Measurements from ENCODE around the gene ACKR3. TPM values are rescaled to one million over a fixed set of nuclear protein-coding genes. Genes with fewer than 3 reads are reported as not detected.

The ACKR3 gene
- total RNA-seq, 1 donor = 31.0 TPM

DNA sequence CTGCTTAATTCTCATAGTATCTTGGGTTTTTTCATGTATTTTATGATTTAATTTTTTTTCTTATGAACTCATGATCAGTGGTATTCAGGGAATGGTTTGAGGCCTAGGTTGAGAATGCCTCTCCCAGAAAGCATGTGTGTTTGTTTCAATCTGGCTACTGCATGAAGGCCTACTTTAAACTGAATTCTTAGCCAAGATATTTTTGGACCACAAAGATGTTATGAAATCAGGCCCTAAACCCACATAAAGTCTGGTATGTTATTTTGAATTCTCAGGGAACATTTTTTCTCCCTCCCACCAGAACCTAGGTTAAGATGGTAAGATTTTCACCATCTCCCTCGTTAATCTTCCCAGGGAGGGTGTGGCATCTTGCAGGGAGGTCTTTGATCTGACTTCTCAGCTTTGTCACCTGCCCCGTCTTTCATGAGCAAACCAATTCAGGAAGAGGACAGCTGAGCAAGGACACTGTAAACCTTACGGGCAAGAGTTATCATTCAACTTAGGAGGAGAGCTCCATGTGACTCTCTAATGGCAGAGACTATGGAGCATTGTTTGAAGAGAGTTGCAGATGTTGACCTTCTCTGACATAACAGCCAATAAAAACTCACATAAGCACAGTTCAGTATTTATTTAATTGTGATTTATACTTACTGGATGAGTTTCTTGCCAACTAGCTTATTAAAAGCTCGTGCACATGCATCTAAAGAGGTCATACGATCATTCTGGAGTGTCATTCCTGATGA lies 21.3 kb upstream of the ACKR3 start:
- no peak for DNase-seq (ENCODE audit: low read depth in 2 of 3, low spot score in 2 of 3)

DNA sequence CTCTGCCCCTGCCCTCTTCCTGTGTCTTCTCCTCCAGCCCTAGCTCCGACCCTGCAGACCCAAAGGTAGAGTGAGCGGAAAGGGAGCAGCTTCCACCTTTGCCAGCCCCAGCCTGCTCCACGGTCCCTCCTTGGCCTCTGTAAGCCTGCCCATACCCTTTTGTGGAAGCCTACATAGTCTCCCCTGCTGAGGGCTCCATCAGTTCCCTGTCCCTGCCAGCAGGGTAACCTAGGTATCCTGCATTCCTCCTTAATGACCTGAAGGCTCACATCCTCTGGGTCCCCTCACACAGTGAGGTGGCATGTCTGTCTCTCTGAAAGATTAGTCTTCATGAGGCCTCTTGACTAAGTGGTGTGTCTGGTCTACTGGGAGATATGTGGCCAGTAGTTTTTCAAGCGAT lies 20.5 kb upstream of the ACKR3 start:
- no peak for DNase-seq (ENCODE audit: low read depth in 2 of 3, low spot score in 2 of 3)

DNA sequence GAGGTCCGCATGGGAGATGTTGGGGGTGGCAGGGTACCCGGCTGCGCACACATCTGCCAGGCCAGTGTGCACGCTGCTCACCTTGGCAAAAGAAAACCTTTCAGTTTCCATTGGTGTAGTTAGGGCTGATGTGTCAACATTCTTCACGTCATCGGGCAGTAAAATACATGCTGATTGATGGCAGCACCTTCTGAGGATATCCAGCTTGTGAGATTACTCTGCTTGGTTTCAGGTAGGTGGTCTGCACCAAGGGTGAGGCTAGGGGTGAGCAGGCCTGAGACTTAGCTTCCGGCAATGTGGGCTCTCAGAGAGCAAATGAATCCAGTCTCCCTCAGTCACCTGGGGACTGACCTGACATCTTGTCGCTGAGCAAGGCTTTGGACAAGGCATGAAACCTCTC lies 19.3 kb upstream of the ACKR3 start:
- DNase-seq (ENCODE audit: low read depth in 2 of 3, low spot score in 2 of 3) = no peak

DNA sequence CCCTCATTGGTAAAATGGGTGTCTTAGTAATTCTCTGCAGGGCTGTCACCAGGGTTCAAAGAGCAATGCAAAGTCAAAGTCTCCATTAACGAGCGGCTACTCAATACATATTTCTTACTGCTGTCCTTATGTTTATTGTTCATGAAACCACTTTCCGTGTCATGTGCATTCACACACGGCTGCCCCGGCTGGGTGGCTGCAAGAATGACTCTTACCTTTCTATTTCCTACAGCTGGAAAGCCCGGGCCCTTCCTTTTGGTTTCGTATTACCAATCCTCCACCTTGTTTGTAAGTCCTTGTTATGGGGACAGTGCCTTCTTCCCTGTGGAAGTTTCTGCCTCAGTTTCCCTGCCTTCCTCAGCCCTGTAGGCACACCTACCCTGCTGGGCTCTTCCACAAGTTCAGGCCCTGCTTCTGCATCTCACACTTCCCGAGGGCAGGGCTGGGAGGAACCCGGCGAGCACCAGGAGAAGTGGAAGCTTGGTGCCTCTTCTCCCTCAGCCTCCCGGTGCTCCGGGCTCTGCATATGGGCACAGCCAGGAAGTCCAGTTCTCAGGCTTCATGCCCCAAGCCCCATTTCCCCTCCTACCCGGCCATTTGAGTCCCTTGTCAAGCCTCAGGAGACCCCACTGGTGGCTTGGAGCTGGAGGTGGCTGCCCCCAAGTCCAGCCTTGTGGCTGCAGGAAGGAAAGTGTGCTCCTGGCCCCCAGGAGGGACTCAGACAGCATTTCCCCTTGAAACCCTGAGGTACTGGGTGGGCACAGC lies 18.7 kb upstream of the ACKR3 start:
- DNase-seq (ENCODE audit: low read depth in 2 of 3, low spot score in 2 of 3) = peak in 1 of 3 donors; percentile 41

DNA sequence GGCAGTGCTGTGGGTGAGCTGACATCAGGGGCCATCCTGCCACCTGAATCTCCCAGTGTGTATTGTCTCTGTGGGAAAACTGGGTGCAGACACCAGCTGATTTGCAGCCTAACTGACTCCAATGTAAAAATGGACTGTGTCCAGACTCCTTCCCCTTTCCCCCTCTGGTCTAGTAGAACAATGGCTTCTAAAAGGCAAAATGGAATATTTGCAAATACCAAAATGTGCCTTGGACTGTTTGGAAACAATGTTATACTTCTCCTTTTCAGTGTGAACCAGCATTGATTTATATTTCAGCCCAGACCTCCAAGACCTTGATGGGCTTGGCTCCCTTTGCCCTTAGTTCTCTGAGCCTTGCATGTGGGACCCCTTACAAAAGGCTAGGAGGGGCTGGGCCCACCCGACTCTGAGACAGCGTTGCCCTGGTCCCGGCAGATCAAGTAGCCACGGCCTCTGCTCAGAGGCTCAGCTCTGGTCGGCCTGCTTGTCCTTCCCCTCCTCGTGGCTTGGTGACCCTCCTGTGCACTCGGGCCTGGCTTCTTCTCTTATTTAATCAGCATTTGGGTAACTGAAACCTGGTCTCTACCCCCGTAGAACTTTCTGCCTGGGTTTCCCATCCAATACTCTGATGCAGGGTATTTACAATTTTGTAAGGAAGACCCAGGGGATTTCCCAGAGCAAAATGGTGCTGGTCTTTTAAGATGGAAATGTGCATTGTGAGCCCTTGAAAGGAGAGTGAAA lies 18.0 kb upstream of the ACKR3 start:
- DNase-seq (ENCODE audit: low read depth in 2 of 3, low spot score in 2 of 3) = peak in 1 of 3 donors; percentile 17

DNA sequence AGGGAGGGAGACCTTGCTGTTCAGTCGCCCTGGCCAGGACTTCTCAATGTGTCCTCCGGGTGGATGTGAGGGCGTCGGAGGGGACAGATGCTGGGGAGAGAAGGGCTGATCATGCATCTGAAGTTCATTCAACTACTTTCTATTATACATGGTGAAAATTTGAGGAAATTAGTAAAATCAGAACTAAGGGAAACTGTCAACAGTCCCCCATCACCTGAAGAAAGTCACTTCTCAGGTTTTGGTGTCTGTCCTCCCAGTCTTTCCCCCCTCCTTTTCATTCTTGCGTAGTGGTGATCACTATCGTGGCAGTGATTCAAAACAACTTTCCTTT lies 17.4 kb upstream of the ACKR3 start:
- no peak for DNase-seq (ENCODE audit: low read depth in 2 of 3, low spot score in 2 of 3)

DNA sequence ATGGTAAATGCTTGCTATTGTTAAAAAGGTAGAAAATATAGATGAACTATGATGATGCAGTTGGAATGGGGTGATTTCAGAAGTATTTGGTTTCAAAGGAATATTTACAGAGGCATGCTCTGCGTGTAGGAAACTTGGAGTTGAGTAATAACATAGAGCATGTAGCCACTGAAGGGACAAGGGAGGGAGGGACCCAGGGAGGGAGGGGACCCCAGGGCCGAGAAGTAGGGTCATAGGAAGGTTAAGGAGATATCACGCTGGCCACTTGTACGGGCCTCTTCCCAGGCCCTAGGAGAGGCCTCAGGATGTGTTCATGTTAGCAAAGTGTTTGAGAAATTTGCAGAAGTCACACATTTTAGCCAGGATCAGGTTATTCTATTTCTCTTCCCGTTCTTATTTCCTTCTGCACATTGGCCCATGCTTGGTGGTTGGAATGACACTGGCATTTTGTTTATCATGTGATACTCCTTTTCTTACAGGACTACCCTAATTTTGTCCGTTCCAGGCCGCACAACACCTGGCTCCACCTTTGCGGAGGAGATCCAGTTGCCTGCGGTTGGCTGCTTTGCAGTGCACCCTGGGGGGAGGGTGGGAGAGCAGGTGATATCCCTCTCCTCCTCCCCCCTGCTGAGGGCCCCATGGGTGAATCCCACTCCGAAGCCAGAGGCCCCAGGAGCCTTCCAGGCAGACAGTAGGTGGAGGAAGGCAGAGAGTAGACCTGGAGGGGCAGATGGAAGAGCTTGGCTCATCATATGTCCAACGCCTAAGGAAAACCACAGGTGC lies 16.9 kb upstream of the ACKR3 start:
- DNase-seq (ENCODE audit: low read depth in 2 of 3, low spot score in 2 of 3) = peak in 1 of 3 donors; percentile 26

DNA sequence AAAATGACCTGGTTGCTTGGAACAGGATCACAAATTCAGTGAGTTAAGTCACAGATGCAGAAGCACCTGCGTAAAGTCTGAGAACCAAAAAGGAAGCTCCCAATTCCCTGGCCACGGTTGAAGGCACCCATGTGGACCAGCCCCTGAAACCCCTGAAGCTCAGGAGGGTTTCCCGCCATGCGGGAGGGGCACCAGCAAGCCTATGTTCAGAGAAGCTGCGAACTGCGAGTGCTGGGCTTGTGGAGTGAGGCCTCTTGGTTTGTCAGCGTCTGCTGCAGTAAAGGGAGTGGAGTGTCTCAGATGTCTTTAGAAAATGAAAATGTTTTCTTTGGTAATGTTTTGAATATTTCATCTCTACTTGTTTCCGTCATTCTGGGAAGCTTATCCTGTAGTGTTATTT lies 16.1 kb upstream of the ACKR3 start:
- DNase-seq (ENCODE audit: low read depth in 2 of 3, low spot score in 2 of 3) = no peak

DNA sequence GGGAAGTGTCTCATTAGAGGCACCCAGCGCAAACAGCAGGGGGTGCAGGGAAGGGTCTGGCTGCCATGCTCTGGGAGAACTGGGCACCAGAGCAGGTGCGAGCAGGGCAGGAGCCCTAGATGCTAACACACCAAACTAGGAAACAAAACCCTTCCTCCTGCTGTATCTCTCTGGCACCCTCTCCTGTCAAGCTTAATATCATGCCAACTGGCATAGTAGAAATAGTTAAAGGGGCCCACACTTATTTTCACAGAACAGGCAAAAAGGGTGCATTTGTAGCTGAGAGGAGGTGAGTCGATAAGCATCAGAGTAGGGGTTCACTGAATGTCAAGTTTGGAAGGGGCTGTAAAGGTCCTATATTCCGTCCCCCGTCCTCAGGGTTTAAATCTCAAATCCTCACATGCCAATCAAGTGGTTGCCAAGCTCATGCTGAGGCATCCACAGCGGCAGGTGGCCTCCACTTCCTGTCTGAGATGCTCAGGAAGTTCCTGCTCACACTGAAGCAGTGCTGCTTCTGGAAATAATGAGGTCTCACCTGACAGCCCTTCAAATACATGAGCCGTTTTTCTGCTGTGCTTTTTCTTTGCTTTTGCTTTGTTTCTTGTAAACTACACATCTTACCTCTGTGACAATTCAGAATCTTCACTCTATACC lies 14.9 kb upstream of the ACKR3 start:
- no peak for DNase-seq (ENCODE audit: low read depth in 2 of 3, low spot score in 2 of 3)

DNA sequence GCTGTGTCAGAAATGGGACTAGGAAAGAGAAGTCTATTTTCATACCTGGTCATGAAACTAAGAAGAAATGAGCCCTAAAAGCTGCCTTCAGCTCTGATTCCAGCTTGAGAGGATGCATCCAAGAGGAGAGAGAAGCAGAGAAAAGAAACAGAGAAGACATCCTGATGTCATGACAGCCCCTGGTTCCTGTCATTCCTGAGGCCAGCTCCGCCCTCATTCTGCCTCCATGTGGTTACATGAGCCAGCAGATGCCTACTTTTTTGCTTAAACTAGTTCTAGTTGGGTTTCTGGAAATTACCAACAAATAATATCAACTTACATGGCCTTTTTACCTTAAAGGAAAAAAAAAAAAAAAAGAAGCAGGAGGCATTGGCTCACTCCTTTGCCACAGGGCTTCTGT lies 14.1 kb upstream of the ACKR3 start:
- no peak for DNase-seq (ENCODE audit: low read depth in 2 of 3, low spot score in 2 of 3)

DNA sequence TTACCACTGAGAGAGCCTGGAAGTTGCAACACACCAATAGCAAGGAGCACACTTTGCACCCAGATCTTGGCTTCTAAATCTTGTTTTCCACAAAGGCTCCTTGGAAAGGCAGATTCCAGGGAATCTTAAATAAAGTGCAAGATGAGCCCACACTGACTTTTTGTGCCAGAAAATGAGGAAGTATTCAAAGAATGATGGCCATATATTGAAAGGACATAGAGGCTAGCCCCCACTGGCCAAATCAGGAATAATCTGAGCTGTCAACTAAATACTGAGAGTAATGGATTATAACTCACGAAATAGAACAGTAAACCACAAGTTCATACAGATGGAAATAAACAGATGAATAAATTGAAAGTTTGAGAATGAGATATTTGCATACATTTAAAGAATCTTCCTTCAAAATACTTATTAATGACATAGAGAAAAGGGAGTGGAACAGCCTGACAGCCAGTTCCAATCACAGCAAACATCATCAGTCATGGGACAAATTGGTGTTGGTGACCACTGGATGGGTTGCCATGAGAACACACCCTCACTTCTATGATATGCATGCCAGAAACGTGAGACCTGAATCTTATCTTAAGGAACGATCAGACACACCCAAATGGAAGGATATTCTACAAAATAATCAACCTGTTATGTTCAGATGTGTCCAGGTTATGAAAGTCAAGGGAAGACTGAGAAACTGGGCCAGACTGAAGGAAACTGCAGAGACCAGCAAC lies 12.2 kb upstream of the ACKR3 start:
- DNase-seq (ENCODE audit: low read depth in 2 of 3, low spot score in 2 of 3) = no peak

DNA sequence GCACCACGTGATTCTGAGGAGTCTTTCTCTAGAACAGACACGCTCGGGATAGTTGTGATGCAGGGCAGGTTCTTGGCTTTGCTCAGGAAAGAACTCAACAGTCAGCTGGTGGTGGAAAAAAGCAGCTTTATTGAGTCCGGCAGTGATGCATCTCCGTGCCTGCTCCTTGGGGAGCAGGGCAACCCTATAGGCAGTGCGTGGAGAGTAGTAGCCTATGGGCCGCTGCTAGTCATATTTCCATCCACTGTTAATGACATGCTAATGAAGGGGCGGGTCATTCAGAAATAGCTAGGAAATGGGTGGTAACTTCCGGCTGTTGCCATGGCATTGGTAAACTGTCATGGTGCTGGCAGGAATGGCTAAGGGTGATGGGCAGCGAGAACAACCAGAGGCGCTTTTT lies 11.6 kb upstream of the ACKR3 start:
- DNase-seq (ENCODE audit: low read depth in 2 of 3, low spot score in 2 of 3) = no peak

DNA sequence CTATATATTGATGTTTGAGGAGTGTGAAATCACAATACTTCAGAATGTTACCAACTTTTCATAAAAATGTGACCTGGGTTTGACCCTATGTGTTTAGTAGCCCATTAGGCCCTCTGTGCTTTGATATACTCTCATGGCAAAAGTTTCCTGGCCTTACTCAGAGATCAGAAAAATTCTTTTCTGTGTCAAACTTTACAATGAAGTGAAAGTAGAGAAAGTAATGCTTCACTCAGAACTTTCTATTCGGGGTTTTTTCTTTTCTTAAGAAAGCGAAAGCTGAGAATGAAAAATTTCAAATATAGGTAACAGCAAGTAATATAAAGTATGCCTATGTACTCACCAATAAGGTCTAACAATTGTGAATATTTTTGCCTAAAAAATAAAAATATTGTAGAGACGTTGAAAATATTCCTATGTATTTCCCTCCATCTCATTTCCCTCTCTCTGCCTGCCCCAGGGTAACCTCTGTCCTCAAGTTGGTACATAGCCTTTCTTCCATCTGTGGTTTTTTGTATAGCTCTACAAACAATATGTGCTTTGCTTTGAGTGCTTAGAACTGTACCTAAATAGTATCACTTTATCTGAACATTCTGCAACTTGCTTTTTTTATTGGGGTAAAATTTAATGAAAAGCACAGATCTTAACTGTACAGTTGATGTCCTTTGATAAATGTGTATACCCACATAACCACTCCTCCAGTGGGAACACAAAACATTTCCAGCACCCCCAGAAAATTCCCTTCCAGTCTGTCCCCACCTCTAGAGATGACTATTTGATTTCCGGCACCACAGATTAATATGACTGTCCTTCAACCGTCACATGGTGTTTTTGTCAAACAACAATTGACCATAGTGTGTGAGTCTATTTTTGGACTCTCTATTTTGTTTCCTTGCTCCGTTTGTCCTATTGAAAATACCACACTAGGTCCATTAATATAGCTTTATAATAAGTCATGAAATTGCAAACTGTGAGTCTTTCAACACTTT lies 10.3 kb upstream of the ACKR3 start:
- DNase-seq (ENCODE audit: low read depth in 2 of 3, low spot score in 2 of 3) = no peak

DNA sequence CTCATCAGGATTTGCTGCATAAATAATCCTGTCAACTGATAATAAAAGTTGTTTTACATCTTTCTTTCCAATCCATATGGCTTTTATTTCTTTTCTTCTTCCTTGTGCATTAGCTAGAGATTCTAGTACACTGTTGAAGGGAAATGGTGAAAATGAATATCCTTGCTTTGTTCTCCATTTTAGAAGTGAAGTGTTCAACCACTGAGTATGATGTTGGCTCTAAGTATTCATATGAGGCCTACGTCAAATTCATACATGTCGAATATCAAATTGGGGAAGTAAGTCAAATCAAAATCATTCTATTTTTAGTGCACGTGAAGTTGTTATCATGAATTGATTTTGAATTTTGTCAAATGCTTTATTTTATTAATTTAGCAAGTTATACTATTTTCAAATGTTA lies 7.8 kb upstream of the ACKR3 start:
- no peak for DNase-seq (ENCODE audit: low read depth in 2 of 3, low spot score in 2 of 3)

DNA sequence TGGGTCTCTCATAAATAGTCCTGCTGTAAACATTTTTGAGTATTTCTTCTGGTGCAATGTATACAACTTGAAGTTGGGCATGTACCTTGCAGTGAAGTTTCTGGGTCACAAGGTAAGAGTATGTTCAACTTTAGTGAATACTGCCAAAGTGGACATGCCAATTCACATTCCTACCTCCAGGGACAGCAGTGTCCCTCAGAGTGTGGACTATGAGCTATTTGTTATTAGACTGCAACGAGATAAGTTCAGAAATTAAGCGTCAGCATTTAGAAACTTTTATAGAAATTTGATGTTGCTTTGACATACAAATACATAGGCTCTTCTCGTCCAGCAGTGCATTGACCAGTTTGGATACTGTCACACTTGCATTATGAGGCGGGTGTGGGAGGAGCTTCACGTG lies 7.2 kb upstream of the ACKR3 start:
- no peak for DNase-seq (ENCODE audit: low read depth in 2 of 3, low spot score in 2 of 3)

DNA sequence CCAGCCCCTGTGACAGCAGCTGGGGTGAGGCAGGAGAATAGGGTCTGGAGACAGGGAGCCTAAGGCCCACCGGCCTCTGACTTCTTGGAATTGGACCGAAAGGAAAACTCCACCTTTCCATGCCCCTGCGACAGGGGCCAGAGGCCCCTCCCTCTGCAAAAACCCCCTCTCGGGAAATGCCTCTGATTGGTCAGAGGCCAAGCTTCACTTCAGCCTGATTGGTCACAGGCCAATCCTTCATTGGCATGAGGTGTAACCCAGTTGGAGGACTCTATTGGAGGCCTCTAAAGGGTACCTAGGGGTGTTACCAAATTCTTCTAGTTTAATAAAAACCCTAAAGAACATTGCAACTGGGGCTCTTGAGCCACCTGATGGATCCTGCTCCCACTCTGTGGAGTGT lies 5.7 kb upstream of the ACKR3 start:
- DNase-seq (ENCODE audit: low read depth in 2 of 3, low spot score in 2 of 3) = no peak

DNA sequence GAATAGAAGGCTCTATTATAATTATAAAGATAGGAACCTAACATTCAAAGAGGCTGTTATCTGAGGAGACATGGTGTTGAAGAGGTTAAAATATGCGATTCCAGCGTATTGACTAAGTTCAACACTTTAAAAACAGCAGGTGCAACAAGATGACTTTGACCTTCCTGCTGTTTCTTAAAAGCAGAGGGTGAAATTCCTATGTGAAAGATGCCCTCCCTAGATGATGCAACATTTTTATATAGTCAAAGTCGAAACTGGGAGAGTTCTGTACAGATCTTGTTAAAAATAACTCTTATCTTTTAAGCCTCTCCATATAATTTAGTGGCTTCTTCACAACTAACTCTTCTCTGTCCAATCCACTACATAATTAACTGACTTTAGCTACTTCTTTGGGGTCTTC lies 4.4 kb upstream of the ACKR3 start:
- no peak for DNase-seq (ENCODE audit: low read depth in 2 of 3, low spot score in 2 of 3)

DNA sequence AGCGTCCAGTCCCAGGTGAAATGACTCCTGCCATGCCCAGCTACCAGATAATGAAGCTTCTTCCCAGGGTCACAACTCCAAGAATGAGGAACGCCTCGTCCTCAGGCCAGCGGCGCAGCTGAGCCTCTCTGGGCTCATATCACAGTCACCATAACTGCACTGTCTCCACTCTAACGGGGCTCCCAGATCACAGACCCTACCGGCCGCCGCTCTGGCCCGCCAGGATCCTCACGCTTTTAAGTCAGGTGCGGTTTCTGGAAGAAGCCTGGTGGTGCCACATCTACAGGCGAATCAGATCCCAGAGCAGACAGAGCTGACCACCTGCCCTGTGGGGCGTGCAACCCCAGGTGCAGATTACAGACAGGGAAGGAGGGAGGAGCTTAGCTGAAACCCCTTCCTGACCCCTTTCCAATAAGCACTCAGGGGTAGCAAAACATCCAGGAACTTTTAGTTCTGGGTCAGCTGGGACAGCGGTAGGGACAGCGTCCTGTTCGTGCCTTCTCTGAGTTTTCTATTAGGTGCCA lies 3.7 kb upstream of the ACKR3 start:
- DNase-seq (ENCODE audit: low read depth in 2 of 3, low spot score in 2 of 3) = no peak
